K562 (cell line): Measurements from ENCODE around the gene ABCB9. TPM values are rescaled to one million over a fixed set of nuclear protein-coding genes. Genes with fewer than 3 reads are reported as not detected.

Experiments used
- BMI1 ChIP-seq: fragments of 150-350 bp; IDR thresholded peaks from 2 replicates; pipeline ENCODE4 v1.6.1; 2014; ENCODE audit warnings: low read length
- FOXK1 ChIP-seq: sonication (generic); formaldehyde crosslinking; IDR thresholded peaks from 2 replicates; pipeline ENCODE4 v1.8.0; 2022; ENCODE audit warnings: missing genetic modification reagents, mild to moderate bottlenecking, borderline replicate concordance
- HDAC1 ChIP-seq, 2 experiments: fragments of 450-650 bp; IDR thresholded peaks; 2 replicates each; pipeline ENCODE4 v1.6.1; 2016 to 2017; ENCODE audit warnings: inconsistent platforms in 1 of 2, mild to moderate bottlenecking in 1 of 2, moderate library complexity in 1 of 2
- NCOA4 ChIP-seq: fragments of 450-650 bp; IDR thresholded peaks from 2 replicates; pipeline ENCODE4 v1.6.1; 2018; ENCODE audit warnings: mild to moderate bottlenecking; ENCODE audit not compliant: partially characterized antibody
- NR2F6 ChIP-seq: fragments of 450-650 bp; formaldehyde crosslinking; IDR thresholded peaks from 2 replicates; pipeline ENCODE4 v1.4.0; 2020; ENCODE audit warnings: mild to moderate bottlenecking
- POLR2B ChIP-seq: fragments of 450-650 bp; IDR thresholded peaks from 2 replicates; pipeline ENCODE4 v1.6.1; 2018; ENCODE audit warnings: low read depth; ENCODE audit not compliant: partially characterized antibody
- RCOR1 ChIP-seq, 2 experiments: IDR thresholded peaks; 2 replicates each; pipeline ENCODE4 v1.6.1; 2012; ENCODE audit warnings: low read depth in 2 of 2, low read length in 2 of 2, borderline replicate concordance in 1 of 2, improper control_type of control experiment in 1 of 2
- SETDB1 ChIP-seq: IDR thresholded peaks from one replicate; pipeline ENCODE4 v1.6.1; 2012; ENCODE audit warnings: low read length, control low read depth, inconsistent platforms
- ZNF707 ChIP-seq: fragments of 250-450 bp; sonication (Bioruptor Pico); conservative IDR thresholded peaks from 2 replicates; pipeline ENCODE4 v1.8.0; 2022; ENCODE audit warnings: inconsistent platforms, mild to moderate bottlenecking, moderate library complexity
- polyA plus RNA-seq, 8 experiments: library from polyadenylated mRNA; depleted of rRNA in 4 of 8; stranded (reverse) in 5 of 8; unstranded in 3 of 8; fragments of >200 nt; fragmentation: Nextera tagmentation in 2 of 8; fragmentation: Illumina TruSeq in 1 of 8; extraction: Ambion mirVana in 2 of 8; extraction: Trizol in 1 of 8; gene quantifications; 2 replicates each; pipeline versions ENCODE4 v1.2.1 to v1.2.3, GENCODE V29; 2011 to 2014; ENCODE audit warnings: inconsistent platforms in 1 of 8, missing spikeins in 1 of 8
- total RNA-seq, 7 experiments: library from RNA; depleted of rRNA in 6 of 7; stranded (reverse); fragments of >200 nt in 6 of 7; fragmentation: Illumina TruSeq in 2 of 7; extraction: Trizol in 2 of 7; gene quantifications; 2 replicates each; pipeline versions ENCODE4 v1.2.1 to v1.2.3, GENCODE V29; 2011 to 2021; ENCODE audit warnings: low replicate concordance in 1 of 7
- TF ChIP-seq, protein P1 (sequence below): fragments of 250-450 bp; sonication (Bioruptor Pico); IDR thresholded peaks from 2 replicates; pipeline ENCODE4 v1.5.0; 2021
- TF ChIP-seq, protein P2 (sequence below): fragments of 250-450 bp; sonication (Bioruptor Pico); IDR thresholded peaks from 2 replicates; pipeline ENCODE4 v1.5.0; 2021; ENCODE audit warnings: mild to moderate bottlenecking, borderline replicate concordance
- TF ChIP-seq, protein P3 (sequence below): fragments of 450-650 bp; IDR thresholded peaks from 2 replicates; pipeline ENCODE4 v1.6.1; 2017; ENCODE audit warnings: antibody characterized with exemption, mild to moderate bottlenecking
- TF ChIP-seq, protein P4 (sequence below): sonication (generic); formaldehyde crosslinking; IDR thresholded peaks from 2 replicates; pipeline ENCODE4 v1.8.1; 2023; ENCODE audit warnings: mild to moderate bottlenecking, missing genetic modification reagents

ABCB9 gene
- total and polyA plus RNA-seq, 9 of the 15 experiments (the other 6 are each of a cell fraction or from before 2014, with no cell fraction given), result 0.20 to 12.6 (median 6.2) TPM

- TF ChIP-seq HDAC1 (IDR thresholded peaks at IDR 0.05) (peak in 1 of 2 experiments; percentile 39; a peak in 1 of 4 replicates), NR2F6 (no peak), FOXK1 (CRISPR knock-in tag) (no peak), SETDB1 (no peak), RCOR1 (IDR thresholded peaks at IDR 0.05; ENCODE audit: borderline replicate concordance in 1 of 2, low read depth in 2 of 2, low read length in 2 of 2) (peak in 1 of 2 experiments; percentile 73; a peak in 2 of 4 replicates), POLR2B (peak; percentile 42), NCOA4 (no peak), ZNF707 (CRISPR knock-in tag) (no peak), BMI1 (no peak)
- TF ChIP-seq, protein P1, sequence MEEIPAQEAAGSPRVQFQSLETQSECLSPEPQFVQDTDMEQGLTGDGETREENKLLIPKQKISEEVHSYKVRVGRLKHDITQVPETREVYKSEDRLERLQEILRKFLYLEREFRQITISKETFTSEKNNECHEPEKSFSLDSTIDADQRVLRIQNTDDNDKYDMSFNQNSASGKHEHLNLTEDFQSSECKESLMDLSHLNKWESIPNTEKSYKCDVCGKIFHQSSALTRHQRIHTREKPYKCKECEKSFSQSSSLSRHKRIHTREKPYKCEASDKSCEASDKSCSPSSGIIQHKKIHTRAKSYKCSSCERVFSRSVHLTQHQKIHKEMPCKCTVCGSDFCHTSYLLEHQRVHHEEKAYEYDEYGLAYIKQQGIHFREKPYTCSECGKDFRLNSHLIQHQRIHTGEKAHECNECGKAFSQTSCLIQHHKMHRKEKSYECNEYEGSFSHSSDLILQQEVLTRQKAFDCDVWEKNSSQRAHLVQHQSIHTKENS (CRISPR knock-in tag), result no peak
- TF ChIP-seq, protein P2, sequence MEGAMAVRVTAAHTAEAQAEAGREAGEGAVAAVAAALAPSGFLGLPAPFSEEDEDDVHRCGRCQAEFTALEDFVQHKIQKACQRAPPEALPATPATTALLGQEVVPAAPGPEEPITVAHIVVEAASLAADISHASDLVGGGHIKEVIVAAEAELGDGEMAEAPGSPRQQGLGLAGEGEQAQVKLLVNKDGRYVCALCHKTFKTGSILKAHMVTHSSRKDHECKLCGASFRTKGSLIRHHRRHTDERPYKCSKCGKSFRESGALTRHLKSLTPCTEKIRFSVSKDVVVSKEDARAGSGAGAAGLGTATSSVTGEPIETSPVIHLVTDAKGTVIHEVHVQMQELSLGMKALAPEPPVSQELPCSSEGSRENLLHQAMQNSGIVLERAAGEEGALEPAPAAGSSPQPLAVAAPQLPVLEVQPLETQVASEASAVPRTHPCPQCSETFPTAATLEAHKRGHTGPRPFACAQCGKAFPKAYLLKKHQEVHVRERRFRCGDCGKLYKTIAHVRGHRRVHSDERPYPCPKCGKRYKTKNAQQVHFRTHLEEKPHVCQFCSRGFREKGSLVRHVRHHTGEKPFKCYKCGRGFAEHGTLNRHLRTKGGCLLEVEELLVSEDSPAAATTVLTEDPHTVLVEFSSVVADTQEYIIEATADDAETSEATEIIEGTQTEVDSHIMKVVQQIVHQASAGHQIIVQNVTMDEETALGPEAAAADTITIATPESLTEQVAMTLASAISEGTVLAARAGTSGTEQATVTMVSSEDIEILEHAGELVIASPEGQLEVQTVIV, result no peak
- TF ChIP-seq, protein P3, sequence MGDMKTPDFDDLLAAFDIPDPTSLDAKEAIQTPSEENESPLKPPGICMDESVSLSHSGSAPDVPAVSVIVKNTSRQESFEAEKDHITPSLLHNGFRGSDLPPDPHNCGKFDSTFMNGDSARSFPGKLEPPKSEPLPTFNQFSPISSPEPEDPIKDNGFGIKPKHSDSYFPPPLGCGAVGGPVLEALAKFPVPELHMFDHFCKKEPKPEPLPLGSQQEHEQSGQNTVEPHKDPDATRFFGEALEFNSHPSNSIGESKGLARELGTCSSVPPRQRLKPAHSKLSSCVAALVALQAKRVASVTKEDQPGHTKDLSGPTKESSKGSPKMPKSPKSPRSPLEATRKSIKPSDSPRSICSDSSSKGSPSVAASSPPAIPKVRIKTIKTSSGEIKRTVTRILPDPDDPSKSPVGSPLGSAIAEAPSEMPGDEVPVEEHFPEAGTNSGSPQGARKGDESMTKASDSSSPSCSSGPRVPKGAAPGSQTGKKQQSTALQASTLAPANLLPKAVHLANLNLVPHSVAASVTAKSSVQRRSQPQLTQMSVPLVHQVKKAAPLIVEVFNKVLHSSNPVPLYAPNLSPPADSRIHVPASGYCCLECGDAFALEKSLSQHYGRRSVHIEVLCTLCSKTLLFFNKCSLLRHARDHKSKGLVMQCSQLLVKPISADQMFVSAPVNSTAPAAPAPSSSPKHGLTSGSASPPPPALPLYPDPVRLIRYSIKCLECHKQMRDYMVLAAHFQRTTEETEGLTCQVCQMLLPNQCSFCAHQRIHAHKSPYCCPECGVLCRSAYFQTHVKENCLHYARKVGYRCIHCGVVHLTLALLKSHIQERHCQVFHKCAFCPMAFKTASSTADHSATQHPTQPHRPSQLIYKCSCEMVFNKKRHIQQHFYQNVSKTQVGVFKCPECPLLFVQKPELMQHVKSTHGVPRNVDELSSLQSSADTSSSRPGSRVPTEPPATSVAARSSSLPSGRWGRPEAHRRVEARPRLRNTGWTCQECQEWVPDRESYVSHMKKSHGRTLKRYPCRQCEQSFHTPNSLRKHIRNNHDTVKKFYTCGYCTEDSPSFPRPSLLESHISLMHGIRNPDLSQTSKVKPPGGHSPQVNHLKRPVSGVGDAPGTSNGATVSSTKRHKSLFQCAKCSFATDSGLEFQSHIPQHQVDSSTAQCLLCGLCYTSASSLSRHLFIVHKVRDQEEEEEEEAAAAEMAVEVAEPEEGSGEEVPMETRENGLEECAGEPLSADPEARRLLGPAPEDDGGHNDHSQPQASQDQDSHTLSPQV, result peak; percentile 21; the same call in 1 of the 2 replicates
- TF ChIP-seq, protein P4, sequence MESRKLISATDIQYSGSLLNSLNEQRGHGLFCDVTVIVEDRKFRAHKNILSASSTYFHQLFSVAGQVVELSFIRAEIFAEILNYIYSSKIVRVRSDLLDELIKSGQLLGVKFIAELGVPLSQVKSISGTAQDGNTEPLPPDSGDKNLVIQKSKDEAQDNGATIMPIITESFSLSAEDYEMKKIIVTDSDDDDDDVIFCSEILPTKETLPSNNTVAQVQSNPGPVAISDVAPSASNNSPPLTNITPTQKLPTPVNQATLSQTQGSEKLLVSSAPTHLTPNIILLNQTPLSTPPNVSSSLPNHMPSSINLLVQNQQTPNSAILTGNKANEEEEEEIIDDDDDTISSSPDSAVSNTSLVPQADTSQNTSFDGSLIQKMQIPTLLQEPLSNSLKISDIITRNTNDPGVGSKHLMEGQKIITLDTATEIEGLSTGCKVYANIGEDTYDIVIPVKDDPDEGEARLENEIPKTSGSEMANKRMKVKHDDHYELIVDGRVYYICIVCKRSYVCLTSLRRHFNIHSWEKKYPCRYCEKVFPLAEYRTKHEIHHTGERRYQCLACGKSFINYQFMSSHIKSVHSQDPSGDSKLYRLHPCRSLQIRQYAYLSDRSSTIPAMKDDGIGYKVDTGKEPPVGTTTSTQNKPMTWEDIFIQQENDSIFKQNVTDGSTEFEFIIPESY (CRISPR knock-in tag), result no peak
Measured at GRCh38 chr12:122975790-122976647, 9.8 kb upstream of the ABCB9 start (continued).
